Fibroblast of mammary gland (primary cell): ENCODE data around the gene HIPK3.

ENCODE experiments used
- DNase-seq: peaks from one replicate; pipeline ENCODE4 v3.0.0-alpha.2; 2010; ENCODE audit warnings: low read depth
- H3K4me3 ChIP-seq: 2 replicates; pipeline ENCODE4 v1.5.1; 2011; ENCODE audit warnings: low read depth, mild to moderate bottlenecking, low read length, moderate library complexity; ENCODE audit not compliant: control insufficient read depth
- CTCF ChIP-seq: conservative IDR thresholded peaks from 2 replicates; pipeline ENCODE4 v1.5.1; 2011; ENCODE audit warnings: low read depth, low read length, inconsistent platforms; ENCODE audit not compliant: control insufficient read depth, insufficient read depth

HIPK3 gene

GRCh38 chr11:33402066-33402465 lies 144.9 kb downstream of the HIPK3 start:
- no peak for TF ChIP-seq CTCF
- no peak for DNase-seq
- H3K4me3 ChIP-seq = no peak overlapping the region

- no peak overlapping the region for H3K4me3 ChIP-seq
- DNase-seq = no peak
- TF ChIP-seq CTCF = no peak
Measured at GRCh38 chr11:33403344-33403743, 146.2 kb downstream of the HIPK3 start.

- TF ChIP-seq CTCF = no peak
- no peak for DNase-seq
Measured at GRCh38 chr11:33405834-33406602, 148.8 kb downstream of the HIPK3 start.

More at GRCh38 chr11:33405834-33406602, 148.8 kb downstream of the HIPK3 start:
- no peak overlapping the region for H3K4me3 ChIP-seq
